Muscle layer of colon (tissue), 2 donors: ENCODE results near the gene CNTNAP5.

Source experiments
- H3K27ac ChIP-seq: one replicate; pipeline ENCODE4 v1.7.0; 2013; ENCODE audit warnings: low read depth, mild to moderate bottlenecking, low read length, moderate library complexity
- H3K27me3 ChIP-seq, 2 donors: one replicate each; pipeline ENCODE4 v1.7.0; 2013; ENCODE audit warnings: low read length in 2 of 2, mild to moderate bottlenecking in 2 of 2; ENCODE audit not compliant: insufficient read depth in 2 of 2, control insufficient read depth in 1 of 2
- H3K36me3 ChIP-seq: one replicate; pipeline ENCODE4 v1.7.0; 2013; ENCODE audit warnings: mild to moderate bottlenecking, low read length; ENCODE audit not compliant: insufficient read depth
- H3K4me1 ChIP-seq: one replicate; pipeline ENCODE4 v1.7.0; 2013; ENCODE audit warnings: mild to moderate bottlenecking, low read length; ENCODE audit not compliant: insufficient read depth
- H3K4me3 ChIP-seq, 2 donors: one replicate each; pipeline ENCODE4 v1.7.0; 2013; ENCODE audit warnings: low read length in 2 of 2, low read depth in 1 of 2, mild to moderate bottlenecking in 1 of 2, moderate library complexity in 1 of 2
- H3K9ac ChIP-seq: one replicate; pipeline ENCODE4 v1.7.0; 2013; ENCODE audit warnings: low read length
- H3K9me3 ChIP-seq: one replicate; pipeline ENCODE4 v1.7.0; 2013; ENCODE audit warnings: mild to moderate bottlenecking, low read length
- donor health status: abdominal sarcoma.
- donor health status: Adenocarcinoma of cecum.

CNTNAP5 gene

DNA sequence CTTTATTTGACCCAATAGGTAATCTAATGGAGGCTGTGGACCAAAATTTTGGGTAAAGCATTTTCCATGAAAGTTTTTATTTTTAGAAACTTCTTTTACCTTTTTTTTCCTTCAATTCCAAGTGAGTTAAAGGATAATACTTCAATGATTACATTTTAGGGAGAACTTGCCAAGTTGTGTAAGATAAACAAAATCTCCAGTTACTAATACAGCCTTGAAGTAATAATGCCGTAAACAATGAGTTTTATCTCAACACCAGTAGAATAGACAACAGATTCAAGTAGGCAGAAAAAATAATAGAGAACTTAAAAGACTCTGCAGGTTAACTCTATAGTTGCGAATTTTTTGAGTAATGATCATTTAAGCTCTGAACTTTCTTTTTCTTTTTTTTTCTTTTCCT, 807.4 kb downstream of the CNTNAP5 start:
- H3K4me3 ChIP-seq, result no peak overlapping the region
- H3K27ac ChIP-seq, result no peak overlapping the region
- no peaks in the 10 kb centered on the region for H3K9me3 ChIP-seq
- no peak overlapping the region for H3K9ac ChIP-seq
- H3K36me3 ChIP-seq, result no peaks in the 10 kb centered on the region
- no peaks in the 10 kb centered on the region for H3K4me1 ChIP-seq
- no peaks in the 10 kb centered on the region for H3K27me3 ChIP-seq

DNA sequence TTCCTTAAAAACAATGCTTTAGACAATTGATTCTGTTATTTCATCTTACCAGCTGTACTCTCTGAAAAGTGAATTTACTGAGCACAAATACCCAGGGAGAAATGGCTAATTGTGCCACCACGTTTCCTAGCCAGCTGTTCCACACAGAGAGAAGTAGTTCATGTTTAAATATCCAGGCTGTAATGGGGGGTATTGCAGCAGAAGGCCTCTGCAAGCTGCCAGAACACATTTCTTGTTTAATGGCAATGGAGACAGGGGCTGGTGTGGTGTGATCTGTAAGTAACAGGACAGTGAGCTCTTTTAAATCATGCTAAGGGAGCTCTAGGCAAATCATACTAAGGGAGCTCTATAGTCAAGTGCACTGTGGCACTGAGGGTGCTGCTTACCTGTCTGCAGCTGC, 809.2 kb downstream of the CNTNAP5 start:
- Histone ChIP-seq H3K4me3 (no peak overlapping the region), H3K9ac (no peak overlapping the region), H3K27me3 (no peaks in the 10 kb centered on the region), H3K27ac (no peak overlapping the region), H3K9me3 (no peaks in the 10 kb centered on the region), H3K36me3 (no peaks in the 10 kb centered on the region), H3K4me1 (no peaks in the 10 kb centered on the region)

- no peak overlapping the region for H3K9ac ChIP-seq
- no peaks in the 10 kb centered on the region for H3K36me3 ChIP-seq
- no peak overlapping the region for H3K27ac ChIP-seq
- H3K27me3 ChIP-seq, result no peaks in the 10 kb centered on the region
- H3K4me1 ChIP-seq, result no peaks in the 10 kb centered on the region
- no peak overlapping the region for H3K4me3 ChIP-seq
- H3K9me3 ChIP-seq, result no peaks in the 10 kb centered on the region
These were observed 810.2 kb downstream of the CNTNAP5 start for GRCh38 chr2:124835331-124835730.

GRCh38 chr2:124836416-124836815, 811.3 kb downstream of the CNTNAP5 start:
- H3K4me1 ChIP-seq, result no peaks in the 10 kb centered on the region
- no peak overlapping the region for H3K27ac ChIP-seq
- H3K9ac ChIP-seq, result no peak overlapping the region
- H3K4me3 ChIP-seq, result no peak overlapping the region
- no peaks in the 10 kb centered on the region for H3K36me3 ChIP-seq
- no peaks in the 10 kb centered on the region for H3K9me3 ChIP-seq
- no peaks in the 10 kb centered on the region for H3K27me3 ChIP-seq

- no peaks in the 10 kb centered on the region for H3K36me3 ChIP-seq
- H3K9ac ChIP-seq, result no peak overlapping the region
- H3K4me3 ChIP-seq, result no peak overlapping the region
- no peaks in the 10 kb centered on the region for H3K27me3 ChIP-seq
- no peak overlapping the region for H3K27ac ChIP-seq
- H3K4me1 ChIP-seq, result no peaks in the 10 kb centered on the region
- no peaks in the 10 kb centered on the region for H3K9me3 ChIP-seq
These were observed 812.4 kb downstream of the CNTNAP5 start for GRCh38 chr2:124837496-124837895.

- no peak overlapping the region for H3K9ac ChIP-seq
- no peaks in the 10 kb centered on the region for H3K4me1 ChIP-seq
- H3K4me3 ChIP-seq, result no peak overlapping the region
- no peaks in the 10 kb centered on the region for H3K9me3 ChIP-seq
- H3K27me3 ChIP-seq, result no peaks in the 10 kb centered on the region
- H3K36me3 ChIP-seq, result no peaks in the 10 kb centered on the region
- no peak overlapping the region for H3K27ac ChIP-seq
These were observed 813.3 kb downstream of the CNTNAP5 start for GRCh38 chr2:124838406-124838805.

DNA sequence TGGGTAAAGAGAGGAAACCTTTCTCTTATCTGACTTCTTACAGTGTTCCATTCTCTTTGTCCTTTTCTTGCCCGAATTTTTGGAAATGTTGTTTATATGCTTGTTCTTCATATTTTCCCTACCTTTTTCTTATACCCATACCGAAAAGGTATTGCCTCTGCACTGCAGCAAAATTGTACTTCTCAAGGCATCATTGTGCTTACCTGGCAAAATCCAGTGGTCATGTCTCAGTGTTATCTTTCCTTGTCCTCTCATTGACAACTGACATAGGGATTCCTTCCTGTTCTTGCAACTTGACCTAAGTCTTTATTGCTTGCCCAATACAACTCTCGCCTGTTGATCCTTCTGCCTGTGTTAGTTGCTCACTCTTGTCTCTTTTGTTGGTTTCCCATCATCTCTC, 842.2 kb downstream of the CNTNAP5 start:
- Histone ChIP-seq H3K36me3 (no peaks in the 10 kb centered on the region), H3K4me3 (no peak overlapping the region), H3K27ac (no peak overlapping the region), H3K9me3 (no peaks in the 10 kb centered on the region), H3K4me1 (no peaks in the 10 kb centered on the region), H3K27me3 (no peaks in the 10 kb centered on the region), H3K9ac (no peak overlapping the region)

GRCh38 chr2:124874219-124874618, 849.1 kb downstream of the CNTNAP5 start:
- H3K27ac ChIP-seq, result no peak overlapping the region
- no peak overlapping the region for H3K9ac ChIP-seq
- H3K36me3 ChIP-seq, result no peaks in the 10 kb centered on the region
- H3K9me3 ChIP-seq, result no peaks in the 10 kb centered on the region
- no peaks in the 10 kb centered on the region for H3K4me1 ChIP-seq
- no peaks in the 10 kb centered on the region for H3K27me3 ChIP-seq
- no peak overlapping the region for H3K4me3 ChIP-seq

DNA sequence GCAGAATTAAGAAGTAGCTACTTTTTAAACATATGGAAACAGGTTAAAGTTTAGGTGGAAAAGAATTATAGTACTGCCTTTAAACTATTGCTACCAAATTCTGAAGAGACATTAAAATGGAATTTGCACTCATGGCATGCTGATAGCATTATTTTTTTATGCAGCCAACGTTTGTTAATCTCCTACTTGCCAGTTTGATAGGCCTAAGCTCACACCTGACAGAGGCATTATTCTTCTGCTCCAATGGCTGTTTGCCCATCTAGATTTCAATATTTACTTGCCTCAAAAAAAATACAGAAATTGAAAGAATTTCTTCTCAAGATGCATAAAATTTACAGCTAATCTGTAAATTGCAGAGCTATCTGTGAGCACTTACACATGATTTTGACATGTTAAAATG, 849.6 kb downstream of the CNTNAP5 start:
- no peaks in the 10 kb centered on the region for H3K27me3 ChIP-seq
- no peaks in the 10 kb centered on the region for H3K36me3 ChIP-seq
- no peak overlapping the region for H3K4me3 ChIP-seq
- H3K9me3 ChIP-seq, result no peaks in the 10 kb centered on the region
- H3K4me1 ChIP-seq, result no peaks in the 10 kb centered on the region
- H3K9ac ChIP-seq, result no peak overlapping the region
- no peak overlapping the region for H3K27ac ChIP-seq

DNA sequence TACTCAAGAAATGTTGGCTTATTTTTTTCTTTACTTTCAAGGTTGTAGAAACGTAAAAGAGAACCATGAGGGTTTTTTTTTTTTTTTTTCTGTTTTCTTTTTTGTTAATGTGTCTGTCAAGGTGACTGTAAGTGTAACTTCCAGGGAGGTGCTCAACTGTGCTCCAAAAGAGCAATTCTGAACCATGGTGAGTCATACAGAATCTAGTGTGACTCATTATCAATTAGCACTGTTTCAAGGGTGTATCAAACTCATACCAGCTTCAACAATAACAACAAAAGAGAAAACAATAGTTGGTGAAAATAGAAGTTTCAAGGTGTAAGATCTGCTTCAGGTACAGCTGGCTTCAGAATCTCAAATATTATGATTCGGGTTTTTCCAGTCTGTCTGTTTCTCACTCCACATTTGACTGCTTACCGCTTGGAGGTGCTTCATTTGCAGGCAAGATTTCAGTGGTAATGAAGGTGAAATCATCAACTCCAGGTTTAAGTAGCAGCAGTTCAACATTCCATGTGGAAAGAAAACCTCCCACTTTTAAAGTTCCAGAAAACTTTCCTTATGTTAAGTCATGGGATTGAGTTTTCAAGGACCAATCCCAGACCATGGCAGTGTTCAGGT, 850.6 kb downstream of the CNTNAP5 start:
- Histone ChIP-seq H3K27me3 (no peaks in the 10 kb centered on the region), H3K4me1 (no peaks in the 10 kb centered on the region), H3K4me3 (no peak overlapping the region), H3K27ac (no peak overlapping the region), H3K36me3 (no peaks in the 10 kb centered on the region), H3K9ac (no peak overlapping the region), H3K9me3 (no peaks in the 10 kb centered on the region)

DNA sequence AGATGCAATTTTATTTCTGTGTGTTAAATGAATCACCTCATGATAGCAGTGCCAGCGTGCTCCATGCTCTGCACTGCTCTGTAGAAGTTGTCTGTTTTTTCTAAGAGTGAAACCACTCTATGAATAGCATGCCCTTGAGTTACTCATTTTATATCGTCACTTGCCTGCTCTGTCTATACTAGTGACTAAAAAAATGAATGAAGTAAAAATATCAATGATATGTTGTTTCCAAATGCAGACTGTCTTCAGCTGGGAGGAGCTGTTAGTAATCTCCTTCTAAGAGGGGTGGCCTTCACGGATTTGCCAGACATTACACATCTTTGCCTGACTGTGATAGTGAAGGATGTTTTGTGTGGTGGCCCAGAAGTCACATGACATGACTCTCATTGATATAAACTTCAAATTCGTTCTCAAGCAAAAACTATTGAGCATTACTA, 852.1 kb downstream of the CNTNAP5 start:
- H3K27me3 ChIP-seq, result no peaks in the 10 kb centered on the region
- H3K27ac ChIP-seq, result no peak overlapping the region
- no peak overlapping the region for H3K9ac ChIP-seq
- H3K4me3 ChIP-seq, result no peak overlapping the region
- no peaks in the 10 kb centered on the region for H3K36me3 ChIP-seq
- no peaks in the 10 kb centered on the region for H3K9me3 ChIP-seq
- no peaks in the 10 kb centered on the region for H3K4me1 ChIP-seq

GRCh38 chr2:124879640-124880039, 854.6 kb downstream of the CNTNAP5 start:
- no peaks in the 10 kb centered on the region for H3K9me3 ChIP-seq
- H3K36me3 ChIP-seq, result no peaks in the 10 kb centered on the region
- H3K4me3 ChIP-seq, result no peak overlapping the region
- no peaks in the 10 kb centered on the region for H3K27me3 ChIP-seq
- H3K9ac ChIP-seq, result no peak overlapping the region
- no peaks in the 10 kb centered on the region for H3K4me1 ChIP-seq
- no peak overlapping the region for H3K27ac ChIP-seq
